Measurements from ENCODE around the gene ZNF524. TPM values are rescaled to one million over a fixed set of nuclear protein-coding genes. Genes with fewer than 3 reads are reported as not detected.

The ZNF524 gene
- total RNA-seq, 1 donor = 9.6 TPM

GRCh38 chr19:55590617-55591016 is 9.5 kb upstream of the ZNF524 start:
- Histone ChIP-seq H3K9me3 (ENCODE audit: low read depth, low read length) (no peaks in the 10 kb centered on the region), H3K27me3 (ENCODE audit: insufficient read depth, low read length) (peaks cover 4% of the 10 kb centered on the region), H3K4me3 (ENCODE audit: low read length) (no peak overlapping the region), H3K4me1 (ENCODE audit: insufficient read depth, low read length) (peaks cover 23% of the 10 kb centered on the region)

GRCh38 chr19:55591555-55591954 is 8.5 kb upstream of the ZNF524 start:
- H3K9me3 ChIP-seq (ENCODE audit: low read depth, low read length) = no peaks in the 10 kb centered on the region
- H3K4me1 ChIP-seq (ENCODE audit: insufficient read depth, low read length) = peaks cover 15% of the 10 kb centered on the region
- H3K4me3 ChIP-seq (ENCODE audit: low read length) = no peak overlapping the region
- no peaks in the 10 kb centered on the region for H3K27me3 ChIP-seq (ENCODE audit: insufficient read depth, low read length)

- Histone ChIP-seq H3K4me1 (ENCODE audit: insufficient read depth, low read length) (peaks cover 5% of the 10 kb centered on the region), H3K9me3 (ENCODE audit: low read depth, low read length) (no peaks in the 10 kb centered on the region), H3K27me3 (ENCODE audit: insufficient read depth, low read length) (no peaks in the 10 kb centered on the region), H3K4me3 (ENCODE audit: low read length) (no peak overlapping the region)
Observed at GRCh38 chr19:55592391-55593090, 7.5 kb upstream of the ZNF524 start.

GRCh38 chr19:55593096-55593772 is 6.9 kb upstream of the ZNF524 start:
- Histone ChIP-seq H3K9me3 (ENCODE audit: low read depth, low read length) (no peaks in the 10 kb centered on the region), H3K27me3 (ENCODE audit: insufficient read depth, low read length) (no peaks in the 10 kb centered on the region), H3K4me3 (ENCODE audit: low read length) (no peak overlapping the region), H3K4me1 (ENCODE audit: insufficient read depth, low read length) (no peaks in the 10 kb centered on the region)

GRCh38 chr19:55594996-55595545 is 5.0 kb upstream of the ZNF524 start:
- Histone ChIP-seq H3K9me3 (ENCODE audit: low read depth, low read length) (no peaks in the 10 kb centered on the region), H3K27me3 (ENCODE audit: insufficient read depth, low read length) (no peaks in the 10 kb centered on the region), H3K4me1 (ENCODE audit: insufficient read depth, low read length) (no peaks in the 10 kb centered on the region), H3K4me3 (ENCODE audit: low read length) (no peak overlapping the region)

GRCh38 chr19:55596304-55596703 is 3.8 kb upstream of the ZNF524 start:
- no peaks in the 10 kb centered on the region for H3K27me3 ChIP-seq (ENCODE audit: insufficient read depth, low read length)
- H3K9me3 ChIP-seq (ENCODE audit: low read depth, low read length) = no peaks in the 10 kb centered on the region
- H3K4me3 ChIP-seq (ENCODE audit: low read length) = no peak overlapping the region

GRCh38 chr19:55597501-55597921 is 2.6 kb upstream of the ZNF524 start:
- Histone ChIP-seq H3K4me3 (ENCODE audit: low read length) (no peak overlapping the region), H3K27me3 (ENCODE audit: insufficient read depth, low read length) (no peaks in the 10 kb centered on the region), H3K9me3 (ENCODE audit: low read depth, low read length) (no peaks in the 10 kb centered on the region), H3K4me1 (ENCODE audit: insufficient read depth, low read length) (peaks cover 13% of the 10 kb centered on the region)

More at GRCh38 chr19:55596304-55596703, 3.8 kb upstream of the ZNF524 start:
- H3K4me1 ChIP-seq (ENCODE audit: insufficient read depth, low read length) = peaks cover 8% of the 10 kb centered on the region

- no peak overlapping the region for H3K4me3 ChIP-seq (ENCODE audit: low read length)
- no peaks in the 10 kb centered on the region for H3K9me3 ChIP-seq (ENCODE audit: low read depth, low read length)
- no peaks in the 10 kb centered on the region for H3K27me3 ChIP-seq (ENCODE audit: insufficient read depth, low read length)
- peaks cover 13% of the 10 kb centered on the region for H3K4me1 ChIP-seq (ENCODE audit: insufficient read depth, low read length)
Observed at GRCh38 chr19:55598034-55598433, 2.1 kb upstream of the ZNF524 start.

GRCh38 chr19:55598719-55599467 is 1.2 kb upstream of the ZNF524 start:
- Histone ChIP-seq H3K4me3 (ENCODE audit: low read length) (peak overlapping the region; percentile 94), H3K4me1 (ENCODE audit: insufficient read depth, low read length) (peaks cover 16% of the 10 kb centered on the region), H3K9me3 (ENCODE audit: low read depth, low read length) (no peaks in the 10 kb centered on the region), H3K27me3 (ENCODE audit: insufficient read depth, low read length) (no peaks in the 10 kb centered on the region)

GRCh38 chr19:55599468-55599841 is 633 bp upstream of the ZNF524 start, which contains the start of gene FIZ1:
FIZ1 (minus strand) TSS chr19:55599517; CDS start chr19:55597865, 1,652 bp downstream.
- Histone ChIP-seq H3K9me3 (ENCODE audit: low read depth, low read length) (no peaks in the 10 kb centered on the region), H3K27me3 (ENCODE audit: insufficient read depth, low read length) (no peaks in the 10 kb centered on the region), H3K4me3 (ENCODE audit: low read length) (peak within 1 kb of the TSS; percentile 94), H3K4me1 (ENCODE audit: insufficient read depth, low read length) (peaks cover 21% of the 10 kb centered on the region)

GRCh38 chr19:55600662-55601028 is 557 bp downstream of the ZNF524 start:
- Histone ChIP-seq H3K4me3 (ENCODE audit: low read length) (peak overlapping the region; percentile 94), H3K4me1 (ENCODE audit: insufficient read depth, low read length) (peaks cover 26% of the 10 kb centered on the region), H3K27me3 (ENCODE audit: insufficient read depth, low read length) (no peaks in the 10 kb centered on the region), H3K9me3 (ENCODE audit: low read depth, low read length) (no peaks in the 10 kb centered on the region)

- Histone ChIP-seq H3K4me1 (ENCODE audit: insufficient read depth, low read length) (peaks cover 30% of the 10 kb centered on the region), H3K9me3 (ENCODE audit: low read depth, low read length) (no peaks in the 10 kb centered on the region), H3K4me3 (ENCODE audit: low read length) (peak overlapping the region; percentile 94), H3K27me3 (ENCODE audit: insufficient read depth, low read length) (no peaks in the 10 kb centered on the region)
Observed at GRCh38 chr19:55601084-55601483, 996 bp downstream of the ZNF524 start.

GRCh38 chr19:55602104-55603001 is 2.3 kb downstream of the ZNF524 start:
- no peaks in the 10 kb centered on the region for H3K27me3 ChIP-seq (ENCODE audit: insufficient read depth, low read length)
- no peaks in the 10 kb centered on the region for H3K9me3 ChIP-seq (ENCODE audit: low read depth, low read length)
- H3K4me1 ChIP-seq (ENCODE audit: insufficient read depth, low read length) = peaks cover 42% of the 10 kb centered on the region
- H3K4me3 ChIP-seq (ENCODE audit: low read length) = no peak overlapping the region

GRCh38 chr19:55603115-55603514 is 3.0 kb downstream of the ZNF524 start:
- Histone ChIP-seq H3K4me3 (ENCODE audit: low read length) (no peak overlapping the region), H3K4me1 (ENCODE audit: insufficient read depth, low read length) (peaks cover 46% of the 10 kb centered on the region), H3K27me3 (ENCODE audit: insufficient read depth, low read length) (no peaks in the 10 kb centered on the region), H3K9me3 (ENCODE audit: low read depth, low read length) (no peaks in the 10 kb centered on the region)

Measured in mononuclear cell (primary cell).